RKO (cell line): ENCODE measurements around the gene CMA1.
A peak's percentile ranks its signal among the peaks of the same experiment; 100 is the strongest.
"Not testable (repeated sequence)": the region's sequence is repeated elsewhere in the genome, so short reads cannot be mapped to it uniquely, and the experiment has no call there.

Source experiments
- DNase-seq: peaks from one replicate; pipeline ENCODE4 v3.0.0-alpha.2; 2016; ENCODE audit warnings: low spot score

Gene CMA1, protein sequence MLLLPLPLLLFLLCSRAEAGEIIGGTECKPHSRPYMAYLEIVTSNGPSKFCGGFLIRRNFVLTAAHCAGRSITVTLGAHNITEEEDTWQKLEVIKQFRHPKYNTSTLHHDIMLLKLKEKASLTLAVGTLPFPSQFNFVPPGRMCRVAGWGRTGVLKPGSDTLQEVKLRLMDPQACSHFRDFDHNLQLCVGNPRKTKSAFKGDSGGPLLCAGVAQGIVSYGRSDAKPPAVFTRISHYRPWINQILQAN

GRCh38 chr14:24508155-24508840 lies at the start of gene CMA1:
CMA1 (minus strand) TSS chr14:24508265; CDS start chr14:24508235, 30 bp downstream.
- no peak for DNase-seq

- no peak for DNase-seq
These were observed 48.7 kb upstream of the CMA1 start for GRCh38 chr14:24556756-24557155.

DNA sequence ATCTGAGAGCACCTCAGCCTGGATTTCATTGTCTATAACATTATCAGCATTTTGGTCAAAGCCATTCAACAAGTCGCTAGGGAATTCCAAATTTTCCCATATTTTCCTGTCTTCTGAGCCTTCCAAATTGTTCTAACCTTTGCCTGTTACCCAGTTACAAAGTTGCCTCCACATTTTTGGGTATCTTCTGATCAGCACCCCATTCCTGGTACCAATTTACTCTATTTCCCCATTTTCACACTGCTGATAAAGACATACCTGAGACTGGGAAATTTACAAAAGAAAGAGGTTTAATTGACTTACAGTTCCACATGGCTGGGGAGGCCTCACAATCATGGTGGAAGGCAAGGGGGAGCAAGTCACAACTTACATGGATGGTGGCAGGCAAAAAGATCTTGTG lies 41.0 kb upstream of the CMA1 start:
- not testable (repeated sequence) for DNase-seq

GRCh38 chr14:24542346-24542936 lies 34.4 kb upstream of the CMA1 start:
- DNase-seq: no peak

GRCh38 chr14:24535737-24536136 lies 27.7 kb upstream of the CMA1 start:
- DNase-seq: no peak

- no peak for DNase-seq
These were observed 26.2 kb upstream of the CMA1 start for GRCh38 chr14:24534286-24534685.

DNA sequence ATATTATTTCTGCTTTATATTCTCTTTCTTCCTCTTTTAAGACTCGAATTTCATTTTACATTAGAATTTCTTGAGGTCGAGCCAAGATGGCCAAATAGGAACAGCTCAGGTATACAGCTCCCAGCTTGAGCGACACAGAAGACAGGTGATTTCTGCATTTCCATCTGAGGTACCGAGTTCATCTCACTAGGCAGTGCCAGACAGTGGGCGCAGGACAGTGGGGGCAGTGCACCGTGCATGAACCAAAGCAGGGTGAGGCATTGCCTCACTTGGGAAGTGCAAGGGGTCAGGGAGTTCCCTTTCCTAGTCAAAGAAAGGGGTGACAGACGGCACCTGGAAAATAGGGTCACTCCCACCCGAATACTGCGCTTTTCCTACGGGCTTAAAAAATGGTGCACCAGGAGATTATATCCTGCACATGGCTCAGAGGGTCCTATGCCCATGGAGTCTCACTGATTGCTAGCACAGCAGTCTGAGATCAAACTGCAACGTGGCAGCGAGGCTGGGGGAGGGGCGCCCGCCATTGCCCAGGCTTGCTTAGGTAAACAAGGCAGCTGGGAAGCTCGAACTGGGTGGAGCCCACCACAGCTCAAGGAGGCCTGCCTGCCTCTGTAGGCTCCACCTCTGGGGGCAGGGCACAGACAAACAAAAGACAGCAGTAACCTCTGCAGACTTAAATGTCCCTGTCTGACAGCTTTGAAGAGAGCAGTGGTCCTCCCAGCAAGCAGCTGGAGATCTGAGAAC lies 18.0 kb upstream of the CMA1 start:
- DNase-seq: not testable (repeated sequence)

GRCh38 chr14:24518851-24519250 lies 10.8 kb upstream of the CMA1 start:
- no peak for DNase-seq

DNA sequence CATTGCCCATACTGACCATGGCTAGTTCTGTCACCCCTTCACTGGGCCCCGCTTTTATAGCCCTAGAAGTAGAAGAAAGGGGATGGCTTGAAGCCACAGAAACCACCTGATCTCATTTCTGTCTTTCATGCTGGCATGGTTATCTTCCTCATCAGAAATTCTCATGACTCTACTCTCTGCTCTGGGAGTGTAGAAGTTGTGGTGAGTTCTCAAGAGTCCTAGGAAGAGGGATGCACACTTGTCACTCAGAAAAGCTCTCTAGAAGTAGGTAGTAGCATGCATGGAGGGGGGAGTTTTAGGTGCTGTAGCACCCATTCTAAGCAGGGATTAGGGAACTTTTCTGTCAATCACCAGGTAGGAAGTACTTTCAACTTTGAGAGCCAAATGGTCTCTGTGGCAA lies 6.1 kb upstream of the CMA1 start:
- no peak for DNase-seq

- no peak for DNase-seq
These were observed 4.9 kb upstream of the CMA1 start for GRCh38 chr14:24513009-24513408.

DNA sequence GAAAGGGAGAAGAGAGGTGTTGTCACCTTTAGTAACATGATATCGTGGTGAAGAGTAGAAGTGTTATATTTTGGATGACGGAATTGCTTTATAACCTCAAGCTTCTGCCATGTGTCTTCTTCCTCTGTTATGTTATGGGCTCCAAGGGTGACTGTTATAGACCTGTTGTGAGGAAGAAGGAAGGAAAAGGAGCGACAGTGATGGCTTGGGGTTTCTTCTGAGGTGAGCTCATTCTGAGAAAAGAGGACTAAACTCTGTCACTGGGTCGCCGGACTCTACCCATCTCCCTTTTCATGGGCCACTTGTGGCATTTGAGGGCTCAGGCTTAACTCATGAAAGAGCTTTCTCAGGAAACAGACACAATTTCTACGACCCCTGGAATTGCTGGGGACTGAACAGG lies 1.6 kb downstream of the CMA1 start:
- no peak for DNase-seq

- no peak for DNase-seq
These were observed 3.6 kb downstream of the CMA1 start for GRCh38 chr14:24504425-24504950.

GRCh38 chr14:24491586-24492408 lies 16.3 kb downstream of the CMA1 start:
- not testable (repeated sequence) for DNase-seq

- DNase-seq: no peak
These were observed 24.3 kb downstream of the CMA1 start for GRCh38 chr14:24483604-24484252.

GRCh38 chr14:24482699-24483303 lies 25.3 kb downstream of the CMA1 start:
- DNase-seq: not testable (repeated sequence)

DNA sequence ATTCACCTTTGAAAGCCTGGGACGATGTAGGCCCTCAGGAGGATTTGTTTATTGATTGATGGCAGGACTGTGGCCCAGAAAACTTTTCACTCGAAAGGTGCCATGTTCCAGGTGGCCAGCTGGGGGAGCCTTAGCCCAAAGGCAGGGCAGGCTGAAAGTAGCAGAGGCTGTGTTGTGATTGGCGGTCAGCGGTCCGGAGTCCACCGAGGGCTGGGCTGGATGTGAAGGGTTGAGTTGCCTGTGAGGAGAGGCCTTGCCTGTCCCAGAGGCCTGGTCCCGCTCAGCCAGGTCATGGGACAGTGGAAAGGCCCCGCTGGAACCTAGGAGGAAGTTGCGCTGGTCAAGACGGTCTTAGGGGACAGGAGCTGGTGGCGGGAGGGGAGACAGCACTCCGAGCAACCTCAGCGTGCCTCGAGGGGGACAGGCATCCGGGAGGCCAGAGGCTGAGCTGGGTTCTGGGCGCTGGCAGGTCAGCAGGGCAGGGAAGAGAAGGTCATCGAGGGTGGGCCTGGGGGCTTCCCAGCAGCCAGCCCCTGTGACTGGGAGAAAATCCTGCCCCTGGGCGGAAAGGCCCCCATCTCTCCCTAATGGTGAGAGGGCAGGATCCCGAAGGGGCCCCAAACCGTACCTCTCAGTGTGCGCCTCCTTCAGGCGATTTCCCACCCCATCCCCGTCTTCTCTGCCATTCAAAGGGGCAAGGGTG lies 26.3 kb downstream of the CMA1 start:
- peak; percentile 55 for DNase-seq

GRCh38 chr14:24479999-24480398 lies 28.1 kb downstream of the CMA1 start:
- DNase-seq: not testable (repeated sequence)

DNA sequence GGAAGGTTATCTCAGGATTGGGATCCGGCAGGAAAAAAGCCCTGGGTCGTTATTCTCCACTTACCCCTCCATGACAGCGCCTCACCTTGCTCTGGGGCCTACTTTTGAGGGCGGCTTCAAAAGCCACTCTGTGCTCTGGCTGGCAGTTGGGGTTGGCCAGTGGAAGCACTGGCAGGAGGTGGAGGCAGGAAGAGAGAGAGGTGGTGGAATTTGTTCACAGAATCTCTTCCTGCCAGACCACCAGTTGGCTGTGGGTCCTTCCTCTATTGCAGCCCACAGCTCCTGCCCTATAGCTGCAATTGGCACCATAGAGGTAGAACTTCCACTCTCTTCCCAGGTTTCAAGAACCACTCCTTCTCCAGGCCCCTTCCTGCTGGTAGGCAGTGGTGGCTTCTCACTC lies 32.8 kb downstream of the CMA1 start:
- no peak for DNase-seq

- DNase-seq: no peak
These were observed 34.9 kb downstream of the CMA1 start for GRCh38 chr14:24473211-24473610.

- DNase-seq: not testable (repeated sequence)
These were observed 37.6 kb downstream of the CMA1 start for GRCh38 chr14:24470450-24470849.
